Neuronal stem cell (in vitro differentiated cells): ENCODE measurements around the gene PNMA8A.
"Not testable (repeated sequence)": the region's sequence is repeated elsewhere in the genome, so short reads cannot be mapped to it uniquely, and the experiment has no call there.

ENCODE experiments used
- DNase-seq: peaks from one replicate; pipeline ENCODE4 v3.0.0-alpha.2; 2013; ENCODE audit warnings: low spot score
- H2AFZ ChIP-seq: one replicate; pipeline ENCODE4 v1.6.1; 2013; ENCODE audit warnings: mild to moderate bottlenecking, low read length, inconsistent platforms
- H2AK5ac ChIP-seq: 2 replicates; pipeline ENCODE4 v1.6.1; 2013; ENCODE audit warnings: low read depth, mild to moderate bottlenecking, inconsistent platforms, low read length, moderate library complexity, mixed read lengths
- H2BK120ac ChIP-seq: 2 replicates; pipeline ENCODE4 v1.6.1; 2013; ENCODE audit warnings: low read depth, mild to moderate bottlenecking, inconsistent platforms, low read length, moderate library complexity, mixed read lengths
- H2BK12ac ChIP-seq: one replicate; pipeline ENCODE4 v1.6.1; 2013; ENCODE audit warnings: low read length, inconsistent platforms
- H2BK15ac ChIP-seq: 2 replicates; pipeline ENCODE4 v1.6.1; 2013; ENCODE audit warnings: mild to moderate bottlenecking, low read length, inconsistent platforms, mixed read lengths
- H2BK5ac ChIP-seq: one replicate; pipeline ENCODE4 v1.6.1; 2013; ENCODE audit warnings: inconsistent platforms, mild to moderate bottlenecking, low read length, moderate library complexity
- H3K14ac ChIP-seq: one replicate; pipeline ENCODE4 v1.6.1; 2013; ENCODE audit warnings: low read length, inconsistent platforms
- H3K18ac ChIP-seq: 2 replicates; pipeline ENCODE4 v1.6.1; 2013; ENCODE audit warnings: low read length, inconsistent platforms
- H3K23ac ChIP-seq: 2 replicates; pipeline ENCODE4 v1.6.1; 2013; ENCODE audit warnings: low read depth, mild to moderate bottlenecking, mixed read lengths, low read length, inconsistent platforms; ENCODE audit not compliant: poor library complexity
- H3K27ac ChIP-seq: replicated peaks from 3 replicates; pipeline ENCODE4 v1.5.1; 2013; ENCODE audit warnings: low read length, inconsistent platforms
- H3K27me3 ChIP-seq, 3 experiments: 2 replicates each; pipeline ENCODE4 v1.6.1; 2013; ENCODE audit warnings: low read length in 3 of 3, mild to moderate bottlenecking in 2 of 3, inconsistent platforms in 1 of 3, low read depth in 1 of 3, mixed read lengths in 1 of 3, moderate library complexity in 1 of 3; ENCODE audit not compliant: control insufficient read depth in 3 of 3, insufficient read depth in 3 of 3
- H3K36me3 ChIP-seq, 2 donors: replicated peaks in 1 of 2; 2 replicates each; pipeline ENCODE4 v1.6.1; 2013; ENCODE audit warnings: low read length in 2 of 2; ENCODE audit not compliant: control insufficient read depth in 2 of 2, insufficient read depth in 2 of 2
- H3K4ac ChIP-seq: 2 replicates; pipeline ENCODE4 v1.6.1; 2013; ENCODE audit warnings: inconsistent platforms, mild to moderate bottlenecking, low read length, moderate library complexity
- H3K4me1 ChIP-seq, 2 donors: 1 replicate in 1 of 2; 2 replicates in 1 of 2; pipeline ENCODE4 v1.6.1; 2013; ENCODE audit warnings: low read length in 2 of 2, low read depth in 1 of 2; ENCODE audit not compliant: control insufficient read depth in 2 of 2, insufficient read depth in 1 of 2
- H3K4me2 ChIP-seq: one replicate; pipeline ENCODE4 v1.6.1; 2013; ENCODE audit warnings: mild to moderate bottlenecking, low read length, inconsistent platforms; ENCODE audit not compliant: insufficient read depth, poor library complexity, severe bottlenecking
- H3K4me3 ChIP-seq, 2 donors: 2 replicates each; pipeline ENCODE4 v1.5.1; 2013; ENCODE audit warnings: low read length in 2 of 2, mild to moderate bottlenecking in 2 of 2, inconsistent platforms in 1 of 2, moderate library complexity in 1 of 2
- H3K79me1 ChIP-seq: one replicate; pipeline ENCODE4 v1.6.1; 2013; ENCODE audit warnings: low read depth, mild to moderate bottlenecking, inconsistent platforms, low read length, moderate library complexity
- H3K9ac ChIP-seq: one replicate; pipeline ENCODE4 v1.6.1; 2013; ENCODE audit warnings: mild to moderate bottlenecking, low read depth, low read length, inconsistent platforms; ENCODE audit not compliant: poor library complexity
- H3K9me3 ChIP-seq, 2 donors: replicated peaks in 1 of 2; 2 replicates each; pipeline versions ENCODE3 to v1.6.1; 2013; ENCODE audit warnings: low read length in 2 of 2, mild to moderate bottlenecking in 2 of 2, inconsistent platforms in 1 of 2, low read depth in 1 of 2, mixed read lengths in 1 of 2, moderate library complexity in 1 of 2; ENCODE audit not compliant: control insufficient read depth in 2 of 2, insufficient read depth in 1 of 2
- H4K8ac ChIP-seq: one replicate; pipeline ENCODE4 v1.6.1; 2013; ENCODE audit warnings: low read depth, mild to moderate bottlenecking, inconsistent platforms, low read length, moderate library complexity
- H4K91ac ChIP-seq: one replicate; pipeline ENCODE4 v1.6.1; 2013; ENCODE audit warnings: low read length, low read depth, mild to moderate bottlenecking, inconsistent platforms; ENCODE audit not compliant: poor library complexity
- WGBS, 2 donors: extraction: QIAGEN DNeasy Blood & Tissue Kit; methylation state at CpG; one replicate each; pipeline ENCODE4 v1.1.7; 2013; ENCODE audit warnings: missing lambda C conversion rate in 2 of 2, mixed read lengths in 1 of 2; ENCODE audit not compliant: insufficient read length in 2 of 2, insufficient replicate concordance in 1 of 2; ENCODE audit errors: extremely low coverage in 2 of 2; 5-methylcytosine and 5-hydroxymethylcytosine counted together

Gene PNMA8A

DNA sequence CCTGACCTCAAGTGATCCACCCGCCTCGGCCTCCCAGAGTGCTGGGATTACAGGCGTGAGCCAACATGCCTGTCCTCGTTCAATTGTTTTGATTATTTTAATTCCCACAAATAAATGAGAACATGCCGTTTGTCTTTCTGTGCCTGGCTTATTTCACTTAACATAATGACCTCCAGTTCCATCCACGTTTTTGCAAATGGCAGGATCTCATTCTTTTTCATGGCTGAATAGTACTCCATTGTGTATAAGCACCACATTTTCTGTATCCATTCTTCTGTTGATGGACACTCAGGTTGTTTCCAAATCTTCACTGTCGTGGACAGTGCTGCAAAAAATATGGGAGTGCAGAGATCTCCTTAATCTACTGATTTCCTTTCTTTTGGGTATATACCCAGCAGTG, 37.9 kb downstream of the PNMA8A start:
- not testable (repeated sequence) for H3K27me3 ChIP-seq, H3K4ac ChIP-seq, H2BK12ac ChIP-seq, H3K4me1 ChIP-seq, H3K9me3 ChIP-seq, H3K9ac ChIP-seq, H3K14ac ChIP-seq, H2BK120ac ChIP-seq, H4K91ac ChIP-seq, H3K27ac ChIP-seq, H3K23ac ChIP-seq, H2BK15ac ChIP-seq, H3K36me3 ChIP-seq, H3K4me2 ChIP-seq, H2AFZ ChIP-seq, H4K8ac ChIP-seq, H3K18ac ChIP-seq, H3K4me3 ChIP-seq, H2BK5ac ChIP-seq, H2AK5ac ChIP-seq, DNase-seq, H3K79me1 ChIP-seq
- WGBS, 2 donors = no CpG with 5 or more reads among the region's 7 CpGs

DNA sequence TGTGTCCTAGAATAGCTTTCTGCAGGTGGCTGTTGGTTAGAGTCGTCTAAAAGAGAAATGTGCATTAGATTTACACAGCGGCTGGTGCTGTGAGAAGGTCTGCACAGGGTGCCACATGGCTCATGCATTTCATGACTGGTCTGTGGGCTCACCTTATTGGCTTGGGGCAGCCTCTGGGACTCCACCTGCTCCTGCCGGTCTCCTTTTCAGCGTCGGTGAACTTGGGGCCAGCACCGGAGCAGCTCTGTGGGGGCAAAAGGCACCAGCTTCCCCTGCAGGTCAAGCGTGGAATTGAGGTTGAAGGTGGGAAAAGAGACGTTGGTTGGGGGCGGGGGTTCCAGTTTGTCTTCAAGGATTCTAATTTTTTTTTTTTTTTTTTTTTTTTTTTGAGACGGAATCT, 39.5 kb downstream of the PNMA8A start:
- H3K9ac ChIP-seq = no peak overlapping the region
- no CpG with 5 or more reads among the region's 10 CpGs for WGBS, 2 donors

DNA sequence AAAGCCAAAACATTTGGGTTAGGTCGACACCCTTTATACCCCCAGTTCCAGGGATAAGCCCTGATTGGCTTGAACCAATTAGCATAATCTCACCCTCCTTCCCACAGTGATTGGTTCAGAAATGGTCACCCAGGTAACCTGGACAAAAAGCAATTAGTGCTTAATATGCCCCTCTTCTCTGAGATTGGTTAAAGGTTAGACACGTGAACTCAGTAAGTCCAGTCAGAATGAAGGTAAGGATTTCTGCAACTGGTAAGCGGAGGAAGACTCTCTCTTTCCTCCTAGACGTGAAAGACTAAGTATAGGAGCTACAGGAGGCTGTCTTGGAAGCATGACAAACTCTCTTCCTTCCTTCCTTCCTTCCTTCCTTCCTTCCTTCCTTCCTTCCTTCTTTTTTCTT, 41.4 kb downstream of the PNMA8A start:
- Histone ChIP-seq H4K91ac (no peak overlapping the region), H3K27me3 (peaks cover 0 to 12% (median 0%) of the 10 kb centered on the region in 3 experiments), H2AFZ (no peak overlapping the region), H3K9ac (no peak overlapping the region), H3K4me1 (peaks cover 9 to 29% of the 10 kb centered on the region in 2 donors), H2BK15ac (no peak overlapping the region), H2BK5ac (no peak overlapping the region), H3K18ac (no peak overlapping the region), H3K27ac (no peak overlapping the region), H2BK120ac (no peak overlapping the region), H2BK12ac (no peak overlapping the region), H3K14ac (no peak overlapping the region), H2AK5ac (no peak overlapping the region), H3K79me1 (no peaks in the 10 kb centered on the region), H3K4me3 (no peak overlapping the region), H3K36me3 (no peaks in the 10 kb centered on the region), H3K23ac (no peak overlapping the region), H3K4me2 (no peak overlapping the region), H3K9me3 (no peaks in the 10 kb centered on the region), H3K4ac (no peak overlapping the region), H4K8ac (no peak overlapping the region)
- no peak for DNase-seq
- no CpG with 5 or more reads among the region's 4 CpGs for WGBS, 2 donors

More for the DNA sequence above, 39.5 kb downstream of the PNMA8A start:
- H2BK120ac ChIP-seq = no peak overlapping the region
- H4K8ac ChIP-seq = peak overlapping the region; percentile 43
- H3K4me1 ChIP-seq = peaks cover 8 to 20% of the 10 kb centered on the region in 2 donors
- H3K4me2 ChIP-seq = no peak overlapping the region
- no peak overlapping the region for H3K14ac ChIP-seq
- H3K36me3 ChIP-seq = no peaks in the 10 kb centered on the region
- H2AK5ac ChIP-seq = peak overlapping the region; percentile 11
- H3K27ac ChIP-seq = no peak overlapping the region
- no peak overlapping the region for H2AFZ ChIP-seq
- H3K9me3 ChIP-seq = no peaks in the 10 kb centered on the region
- peaks cover 0 to 12% (median 0%) of the 10 kb centered on the region in 3 experiments for H3K27me3 ChIP-seq
- H2BK15ac ChIP-seq = no peak overlapping the region
- H2BK12ac ChIP-seq = no peak overlapping the region
- no peak overlapping the region for H3K4me3 ChIP-seq
- DNase-seq = no peak
- H2BK5ac ChIP-seq = no peak overlapping the region
- H3K4ac ChIP-seq = no peak overlapping the region
- no peaks in the 10 kb centered on the region for H3K79me1 ChIP-seq
- H3K18ac ChIP-seq = peak overlapping the region; percentile 17
- no peak overlapping the region for H3K23ac ChIP-seq
- no peak overlapping the region for H4K91ac ChIP-seq

DNA sequence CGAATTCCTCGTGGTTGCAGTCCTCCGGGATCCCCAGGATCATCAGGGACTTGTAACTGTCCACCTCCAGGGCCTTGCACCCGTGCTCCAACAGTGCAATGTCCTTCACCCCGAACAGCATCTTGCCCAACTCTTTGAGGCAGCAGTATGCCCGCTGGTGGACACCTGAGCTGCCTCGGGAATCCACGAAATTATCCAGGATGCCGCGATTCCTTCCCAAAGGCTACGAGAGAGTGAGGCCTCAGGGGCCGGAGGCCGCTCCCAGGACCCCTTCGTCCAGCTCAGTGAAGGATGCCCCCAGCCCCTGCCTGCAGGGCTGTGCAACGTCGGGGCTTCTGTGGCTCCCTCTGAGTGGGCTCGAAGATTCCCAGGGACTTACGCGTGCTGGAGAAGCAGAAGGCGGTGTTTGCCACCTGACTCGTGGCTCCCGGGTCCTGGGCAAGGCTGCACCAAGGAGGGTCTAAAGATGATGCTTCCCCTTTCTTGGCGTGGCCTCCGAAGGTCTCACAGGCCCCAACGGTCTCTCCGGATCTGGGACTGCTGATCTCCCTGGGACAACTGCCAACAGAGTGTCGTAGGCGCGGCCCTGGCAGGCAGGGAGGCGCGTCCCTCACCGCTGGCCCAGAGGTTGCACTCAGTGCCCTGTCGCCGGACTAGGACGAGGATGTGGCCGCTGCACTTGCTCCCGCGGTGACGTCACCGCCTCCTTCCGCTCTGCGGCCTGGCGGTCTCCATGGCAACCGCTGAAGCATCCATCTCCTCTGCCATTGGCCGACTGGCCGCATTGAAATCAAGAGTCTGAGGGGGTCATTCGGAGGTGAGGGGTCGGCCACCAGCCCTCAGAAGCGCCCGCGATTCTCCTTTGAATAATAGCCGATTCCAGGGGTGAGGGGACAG, 42.9 kb downstream of the PNMA8A start, which contains the start of gene PNMA8C:
Gene PNMA8C, minus strand, starts transcription at position 698 of the 897 bp plus-strand sequence. Its CDS starts 577 bp downstream, at position 121.
- Histone ChIP-seq H2AK5ac (peak within 1 kb of the TSS; percentile 47), H2BK15ac (peak within 1 kb of the TSS; percentile 38)

More for the DNA sequence above, 42.9 kb downstream of the PNMA8A start, which contains the start of gene PNMA8C:
- H3K36me3 ChIP-seq = no peaks in the 10 kb centered on the region
- DNase-seq = peak; percentile 89
- H4K8ac ChIP-seq = no peak within 1 kb of the TSS
- no peak within 1 kb of the TSS for H2BK12ac ChIP-seq
- H2AFZ ChIP-seq = peak within 1 kb of the TSS; percentile 84
- H3K9ac ChIP-seq = peak within 1 kb of the TSS; percentile 85
- H4K91ac ChIP-seq = no peak within 1 kb of the TSS
- no peaks in the 10 kb centered on the region for H3K9me3 ChIP-seq
- H3K27ac ChIP-seq = no peak within 1 kb of the TSS
- WGBS, 2 donors = no CpG with 5 or more reads among the region's 52 CpGs
- peak within 1 kb of the TSS; percentile 86 for H3K18ac ChIP-seq
- H2BK5ac ChIP-seq = no peak within 1 kb of the TSS
- H2BK120ac ChIP-seq = no peak within 1 kb of the TSS
- H3K27me3 ChIP-seq = peaks cover 0 to 12% (median 0%) of the 10 kb centered on the region in 3 experiments
- H3K14ac ChIP-seq = no peak within 1 kb of the TSS
- H3K4me3 ChIP-seq = peak within 1 kb of the TSS; percentile 62 to 63
- H3K4me1 ChIP-seq = peaks cover 9 to 29% of the 10 kb centered on the region in 2 donors
- H3K4me2 ChIP-seq = peak within 1 kb of the TSS; percentile 56
- H3K23ac ChIP-seq = peak within 1 kb of the TSS; percentile 76
- H3K79me1 ChIP-seq = no peaks in the 10 kb centered on the region
- no peak within 1 kb of the TSS for H3K4ac ChIP-seq
